Tibial nerve (tissue), 4 donors: ENCODE measurements around the gene SEMA3F. TPM values are rescaled to one million over a fixed set of nuclear protein-coding genes. Genes with fewer than 3 reads are reported as not detected.
A peak's percentile ranks its signal among the peaks of the same experiment; 100 is the strongest.

ENCODE experiments used
- DNase-seq, 2 donors: peaks; one replicate each; pipeline ENCODE4 v3.0.0-alpha.2; 2019; ENCODE audit warnings: low spot score in 2 of 2
- H3K27ac ChIP-seq, 4 donors: fragments of 200-600 bp; sonication (generic) in 3 of 4; one replicate each; pipeline ENCODE4 v1.5.1; 2017 to 2019; ENCODE audit warnings: mild to moderate bottlenecking in 1 of 4
- H3K27me3 ChIP-seq, 2 donors: fragments of 200-600 bp; sonication (generic) in 1 of 2; one replicate each; pipeline versions ENCODE4 v1.5.1 to v1.6.0; 2017 to 2019
- H3K36me3 ChIP-seq, 3 donors: fragments of 200-600 bp; sonication (generic); one replicate each; pipeline ENCODE4 v1.5.1; 2018 to 2019
- H3K4me1 ChIP-seq, 4 donors: fragments of 200-600 bp; sonication (generic) in 3 of 4; one replicate each; pipeline ENCODE4 v1.5.1; 2017 to 2019
- H3K4me3 ChIP-seq, 4 donors: fragments of 200-600 bp; sonication (generic) in 3 of 4; one replicate each; pipeline ENCODE4 v1.5.1; 2017 to 2019; ENCODE audit warnings: mild to moderate bottlenecking in 1 of 4, moderate library complexity in 1 of 4
- H3K9me3 ChIP-seq, 4 donors: fragments of 200-600 bp; sonication (generic) in 3 of 4; one replicate each; pipeline ENCODE4 v1.5.1; 2017 to 2019
- CTCF ChIP-seq, 5 experiments: fragments of 200-600 bp in 3 of 5; fragments of 450-650 bp in 2 of 5; sonication (generic) in 3 of 5; IDR thresholded peaks; one replicate each; pipeline ENCODE4 v1.5.1; 2016 to 2019; ENCODE audit warnings: antibody characterized with exemption in 5 of 5, mild to moderate bottlenecking in 3 of 5, moderate library complexity in 2 of 5
- EP300 ChIP-seq, 2 donors: sonication (generic); formaldehyde crosslinking; IDR thresholded peaks; one replicate each; pipeline ENCODE4 v1.6.1; 2017; ENCODE audit warnings: antibody characterized with exemption in 2 of 2, mild to moderate bottlenecking in 1 of 2
- POLR2A ChIP-seq, 2 donors: fragments of 450-650 bp; IDR thresholded peaks; one replicate each; pipeline ENCODE4 v1.6.1; 2017; ENCODE audit warnings: antibody characterized with exemption in 2 of 2, mild to moderate bottlenecking in 2 of 2, moderate library complexity in 2 of 2
- WGBS, 2 donors: methylation state at CpG; one replicate each; pipeline ENCODE4 v1.1.5; 2018; 5-methylcytosine and 5-hydroxymethylcytosine counted together
- total RNA-seq, 4 donors: library from RNA; depleted of rRNA; stranded (reverse); fragments of >200 nt; gene quantifications; one replicate each; pipeline ENCODE4 v1.1.0, GENCODE V29; 2016

Gene SEMA3F
- total RNA-seq, 4 donors from 2014 or later: 14.4 to 58.5 (median 17.4) TPM

- WGBS, 2 donors: 25 to 43% methylated on average over 6 of the region's 6 CpGs
- Histone ChIP-seq H3K27me3 (no peaks in the 10 kb centered on the region), H3K4me1 (peaks cover 0 to 79% (median 49%) of the 10 kb centered on the region in 4 donors), H3K4me3 (no peak overlapping the region), H3K36me3 (no peaks in the 10 kb centered on the region), H3K9me3 (no peaks in the 10 kb centered on the region), H3K27ac (peak overlapping the region in 3 of 4 donors; percentile 63 to 83 (median 69))
- TF ChIP-seq EP300 (IDR thresholded peaks at IDR 0.05) (no peak), POLR2A (IDR thresholded peaks at IDR 0.05) (no peak), CTCF (IDR thresholded peaks at IDR 0.05) (no peak)
- no peak for DNase-seq
Measured at GRCh38 chr3:50166620-50167019, 11.5 kb downstream of the SEMA3F start.

GRCh38 chr3:50167069-50167840 lies 12.1 kb downstream of the SEMA3F start:
- Histone ChIP-seq H3K9me3 (no peaks in the 10 kb centered on the region), H3K36me3 (no peaks in the 10 kb centered on the region), H3K4me1 (peaks cover 0 to 75% (median 48%) of the 10 kb centered on the region in 4 donors), H3K27ac (peak overlapping the region; percentile 11 to 83 (median 44)), H3K4me3 (no peak overlapping the region), H3K27me3 (no peaks in the 10 kb centered on the region)
- no peak for DNase-seq
- no peak for TF ChIP-seq CTCF (IDR thresholded peaks at IDR 0.05)
- no peak for TF ChIP-seq POLR2A (IDR thresholded peaks at IDR 0.05)
- TF ChIP-seq EP300 (IDR thresholded peaks at IDR 0.05): no peak
- WGBS, 2 donors: 64 to 68% methylated on average over 7 to 12 of the region's 16 CpGs

- no peaks in the 10 kb centered on the region for H3K36me3 ChIP-seq
- TF ChIP-seq CTCF (IDR thresholded peaks at IDR 0.05) (no peak), POLR2A (IDR thresholded peaks at IDR 0.05) (no peak), EP300 (IDR thresholded peaks at IDR 0.05) (no peak)
- H3K4me3 ChIP-seq: no peak overlapping the region
- peaks cover 0 to 72% (median 46%) of the 10 kb centered on the region in 4 donors for H3K4me1 ChIP-seq
- whole genome bisulfite sequencing, 2 donors: 87 to 88% methylated on average over 7 of the region's 7 CpGs
- DNase-seq: no peak
- H3K27ac ChIP-seq: peak overlapping the region in 3 of 4 donors; percentile 26 to 83 (median 63)
- no peaks in the 10 kb centered on the region for H3K9me3 ChIP-seq
- H3K27me3 ChIP-seq: no peaks in the 10 kb centered on the region
Measured at GRCh38 chr3:50167841-50168209, 12.7 kb downstream of the SEMA3F start.

- TF ChIP-seq CTCF (IDR thresholded peaks at IDR 0.05) (no peak), EP300 (IDR thresholded peaks at IDR 0.05) (peak in 1 of 2 donors; percentile 11)
- DNase-seq: no peak
- Histone ChIP-seq H3K4me3 (no peak overlapping the region), H3K9me3 (no peaks in the 10 kb centered on the region), H3K27ac (peak overlapping the region in 1 of 4 donors; percentile 83), H3K27me3 (no peaks in the 10 kb centered on the region), H3K4me1 (peaks cover 0 to 66% (median 46%) of the 10 kb centered on the region in 4 donors), H3K36me3 (no peaks in the 10 kb centered on the region)
- 52 to 73% methylated on average over 5 to 8 of the region's 9 CpGs for WGBS, 2 donors
Measured at GRCh38 chr3:50168388-50168787, 13.3 kb downstream of the SEMA3F start.

GRCh38 chr3:50168791-50169190 lies 13.7 kb downstream of the SEMA3F start:
- WGBS, 2 donors: 79 to 92% methylated on average over 5 to 6 of the region's 6 CpGs
- no peaks in the 10 kb centered on the region for H3K27me3 ChIP-seq
- TF ChIP-seq POLR2A (IDR thresholded peaks at IDR 0.05): no peak
- H3K27ac ChIP-seq: peak overlapping the region in 1 of 4 donors; percentile 83
- DNase-seq: no peak
- H3K4me1 ChIP-seq: peaks cover 0 to 62% (median 46%) of the 10 kb centered on the region in 4 donors
- no peaks in the 10 kb centered on the region for H3K9me3 ChIP-seq
- no peaks in the 10 kb centered on the region for H3K36me3 ChIP-seq
- no peak overlapping the region for H3K4me3 ChIP-seq
